Caco-2 (cell line): ENCODE measurements around the gene TAX1BP1. TPM values are rescaled to one million over a fixed set of nuclear protein-coding genes. Genes with fewer than 3 reads are reported as not detected.

Experiments used
- BruUV-seq: library from RNA; stranded (reverse); fragments of 400-500 nt; replicated peaks from 2 replicates; lab custom pipeline; 2021; lab: Mats Ljungman, UMichigan
- CTCF ChIA-PET: fragments of 300-600 bp; sonication (Branson Sonifier 250); formaldehyde crosslinking; loops from one replicate; lab custom pipeline; 2022; ENCODE audit warnings: antibody characterized with exemption; lab: Charles Lee
- POLR2A ChIA-PET: fragments of 300-600 bp; sonication (Branson Sonifier 250); formaldehyde crosslinking; loops from one replicate; lab custom pipeline; 2022; ENCODE audit warnings: antibody characterized with exemption; lab: Charles Lee
- DNase-seq, 2 experiments: peaks; one replicate each; pipeline versions ENCODE4 v3.0.0 to v3.0.0-alpha.2; 2020 to 2022
- H3K27me3 ChIP-seq: replicated peaks from 2 replicates; pipeline ENCODE4 v1.6.0; 2011; ENCODE audit warnings: low read length; ENCODE audit not compliant: control insufficient read depth, insufficient read depth
- H3K36me3 ChIP-seq: 2 replicates; pipeline ENCODE4 v1.5.1; 2011; ENCODE audit warnings: low read length; ENCODE audit not compliant: control insufficient read depth, insufficient read depth
- H3K4me1 ChIP-seq: fragments of 250-450 bp; sonication (Bioruptor Pico); 2 replicates; pipeline ENCODE4 v1.5.1; 2020; ENCODE audit warnings: mild to moderate bottlenecking
- H3K4me3 ChIP-seq: 2 replicates; pipeline ENCODE4 v1.5.1; 2011; ENCODE audit warnings: low read depth, mild to moderate bottlenecking, control low read depth, low read length
- H3K9me3 ChIP-seq: fragments of 250-450 bp; sonication (Bioruptor Pico); 2 replicates; pipeline ENCODE4 v1.5.1; 2020; ENCODE audit warnings: mild to moderate bottlenecking, moderate library complexity
- H3K27ac Mint-ChIP-seq: one replicate; pipeline ENCODE4 v1.8.0; 2022; ENCODE audit warnings: mixed read lengths; ENCODE audit not compliant: unreplicated experiment
- H3K27me3 Mint-ChIP-seq: one replicate; pipeline ENCODE4 v1.8.0; 2022; ENCODE audit warnings: mixed read lengths; ENCODE audit not compliant: insufficient read depth, unreplicated experiment
- H3K36me3 Mint-ChIP-seq: one replicate; pipeline ENCODE4 v1.8.0; 2022; ENCODE audit warnings: mild to moderate bottlenecking, mixed read lengths; ENCODE audit not compliant: insufficient read depth, unreplicated experiment
- H3K4me1 Mint-ChIP-seq: one replicate; pipeline ENCODE4 v1.8.0; 2022; ENCODE audit warnings: low read depth, mixed read lengths; ENCODE audit not compliant: unreplicated experiment
- H3K4me3 Mint-ChIP-seq: one replicate; pipeline ENCODE4 v1.8.0; 2022; ENCODE audit warnings: mild to moderate bottlenecking, moderate library complexity, mixed read lengths; ENCODE audit not compliant: unreplicated experiment
- H3K9me3 Mint-ChIP-seq: one replicate; pipeline ENCODE4 v1.8.0; 2022; ENCODE audit warnings: mixed read lengths; ENCODE audit not compliant: unreplicated experiment
- CTCF ChIP-seq, 2 experiments: fragments of 200-600 bp in 1 of 2; IDR thresholded peaks; 1 replicate in 1 of 2; 2 replicates in 1 of 2; pipeline versions ENCODE4 v1.5.1 to v1.8.0; 2011 to 2022; ENCODE audit warnings: antibody characterized with exemption in 1 of 2, control low read depth in 1 of 2, inconsistent platforms in 1 of 2, low read depth in 1 of 2, low read length in 1 of 2, mild to moderate bottlenecking in 1 of 2, moderate library complexity in 1 of 2; ENCODE audit not compliant: insufficient read depth in 1 of 2, severe bottlenecking in 1 of 2, unreplicated experiment in 1 of 2
- intact Hi-C: fragments of 100-400 bp; cut with micrococcal nuclease; formaldehyde crosslinking; loops from one replicate; pipeline ENCODE4 v1.10.0; 2022; ENCODE audit not compliant: unreplicated experiment
- total RNA-seq: library from RNA; stranded (reverse); gene quantifications from 2 replicates; pipeline ENCODE4 v1.2.3, GENCODE V29; 2022

The TAX1BP1 gene
- total RNA-seq, 1 experiment from 2014 or later: 96.8 TPM

GRCh38 chr7:27808626-27809025, 68.7 kb downstream of the TAX1BP1 start:
- ChIA-PET CTCF (no interaction called here), POLR2A (no interaction called here)
- no peak for TF ChIP-seq CTCF (IDR thresholded peaks at IDR 0.05; ENCODE audit: insufficient read depth in 1 of 2, low read depth in 1 of 2, low read length in 1 of 2, severe bottlenecking in 1 of 2, unreplicated experiment in 1 of 2)
- intact Hi-C loops: no loop called here
- BruUV-seq: no TSS peak
- H3K9me3 ChIP-seq: no peaks in the 10 kb centered on the region
- H3K4me1 Mint-ChIP-seq: no peaks in the 10 kb centered on the region
- H3K27me3 ChIP-seq: no peaks in the 10 kb centered on the region
- no peak overlapping the region for H3K4me3 Mint-ChIP-seq
- no peak overlapping the region for H3K4me3 ChIP-seq
- no peak overlapping the region for H3K27ac Mint-ChIP-seq
- no peaks in the 10 kb centered on the region for H3K9me3 Mint-ChIP-seq
- no peaks in the 10 kb centered on the region for H3K27me3 Mint-ChIP-seq
- no peak for DNase-seq
- peaks cover 7% of the 10 kb centered on the region for H3K36me3 Mint-ChIP-seq
- H3K4me1 ChIP-seq: no peaks in the 10 kb centered on the region
- H3K36me3 ChIP-seq: peaks cover 2% of the 10 kb centered on the region; the same call in 1 of the 2 replicates

GRCh38 chr7:27810186-27810585, 70.2 kb downstream of the TAX1BP1 start:
- Mint-ChIP-seq H3K27ac (no peak overlapping the region), H3K4me3 (no peak overlapping the region), H3K36me3 (peaks cover 23% of the 10 kb centered on the region), H3K9me3 (no peaks in the 10 kb centered on the region), H3K27me3 (no peaks in the 10 kb centered on the region), H3K4me1 (no peaks in the 10 kb centered on the region)
- no peak overlapping the region for H3K4me3 ChIP-seq
- H3K36me3 ChIP-seq: peaks cover 2% of the 10 kb centered on the region; the same call in 1 of the 2 replicates
- no peak for TF ChIP-seq CTCF (IDR thresholded peaks at IDR 0.05; ENCODE audit: insufficient read depth in 1 of 2, low read depth in 1 of 2, low read length in 1 of 2, severe bottlenecking in 1 of 2, unreplicated experiment in 1 of 2)
- no peaks in the 10 kb centered on the region for H3K9me3 ChIP-seq
- no peaks in the 10 kb centered on the region for H3K27me3 ChIP-seq
- DNase-seq: no peak
- CTCF ChIA-PET: no interaction called here
- intact Hi-C loops: no loop called here
- H3K4me1 ChIP-seq: no peaks in the 10 kb centered on the region
- no TSS peak for BruUV-seq
- POLR2A ChIA-PET: no interaction called here

GRCh38 chr7:27812706-27813105, 72.7 kb downstream of the TAX1BP1 start:
- ChIA-PET POLR2A (no interaction called here), CTCF (no interaction called here)
- peaks cover 2% of the 10 kb centered on the region; the same call in 1 of the 2 replicates for H3K36me3 ChIP-seq
- no peaks in the 10 kb centered on the region for H3K9me3 Mint-ChIP-seq
- no peak overlapping the region for H3K4me3 Mint-ChIP-seq
- H3K4me1 Mint-ChIP-seq: no peaks in the 10 kb centered on the region
- no peaks in the 10 kb centered on the region for H3K27me3 Mint-ChIP-seq
- H3K9me3 ChIP-seq: no peaks in the 10 kb centered on the region
- BruUV-seq: no TSS peak
- peaks cover 25% of the 10 kb centered on the region for H3K36me3 Mint-ChIP-seq
- TF ChIP-seq CTCF (IDR thresholded peaks at IDR 0.05; ENCODE audit: insufficient read depth in 1 of 2, low read depth in 1 of 2, low read length in 1 of 2, severe bottlenecking in 1 of 2, unreplicated experiment in 1 of 2): no peak
- no peak overlapping the region for H3K4me3 ChIP-seq
- H3K27ac Mint-ChIP-seq: no peak overlapping the region
- no peaks in the 10 kb centered on the region for H3K27me3 ChIP-seq
- intact Hi-C loops: no loop called here
- no peak for DNase-seq
- H3K4me1 ChIP-seq: no peaks in the 10 kb centered on the region
